ENCODE measurements around the gene PCDHGA4.
"Not testable (repeated sequence)": the region's sequence is repeated elsewhere in the genome, so short reads cannot be mapped to it uniquely, and the experiment has no call there.

Gene PCDHGA4

GRCh38 chr5:141384471-141385267, 29.8 kb downstream of the PCDHGA4 start:
- no peak for DNase-seq

DNA sequence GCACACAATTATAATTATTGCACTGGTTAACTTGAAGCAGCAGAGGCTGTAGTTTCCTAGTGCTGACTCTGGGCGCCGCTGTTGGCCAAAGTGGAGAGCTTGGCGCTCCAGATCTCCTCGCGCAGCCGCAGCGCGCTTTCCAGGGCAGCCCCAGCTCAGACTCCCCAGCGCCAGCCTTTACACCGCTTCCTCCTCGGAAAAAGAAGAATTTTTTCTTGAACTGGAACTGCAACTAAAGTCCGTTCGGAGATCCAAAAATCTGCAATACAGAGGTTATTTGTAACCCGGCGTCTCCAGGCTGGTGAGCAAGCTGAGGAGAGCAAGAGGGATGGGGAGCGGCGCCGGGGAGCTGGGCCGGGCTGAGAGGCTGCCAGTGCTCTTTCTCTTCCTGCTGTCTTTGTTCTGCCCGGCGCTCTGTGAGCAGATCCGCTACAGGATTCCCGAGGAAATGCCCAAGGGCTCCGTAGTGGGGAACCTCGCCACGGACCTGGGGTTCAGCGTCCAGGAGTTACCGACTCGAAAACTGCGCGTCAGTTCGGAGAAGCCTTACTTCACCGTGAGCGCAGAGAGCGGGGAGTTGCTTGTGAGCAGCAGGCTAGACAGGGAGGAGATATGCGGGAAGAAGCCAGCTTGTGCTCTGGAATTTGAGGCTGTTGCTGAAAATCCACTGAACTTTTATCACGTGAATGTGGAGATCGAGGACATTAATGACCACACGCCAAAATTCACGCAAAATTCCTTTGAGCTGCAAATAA, 32.9 kb downstream of the PCDHGA4 start, which contains the start of gene PCDHGB4:
Gene PCDHGB4, plus strand, starts transcription at position 142 of the 755 bp plus-strand sequence. Its CDS starts 187 bp downstream, at position 329.
- not testable (repeated sequence) for DNase-seq

DNA sequence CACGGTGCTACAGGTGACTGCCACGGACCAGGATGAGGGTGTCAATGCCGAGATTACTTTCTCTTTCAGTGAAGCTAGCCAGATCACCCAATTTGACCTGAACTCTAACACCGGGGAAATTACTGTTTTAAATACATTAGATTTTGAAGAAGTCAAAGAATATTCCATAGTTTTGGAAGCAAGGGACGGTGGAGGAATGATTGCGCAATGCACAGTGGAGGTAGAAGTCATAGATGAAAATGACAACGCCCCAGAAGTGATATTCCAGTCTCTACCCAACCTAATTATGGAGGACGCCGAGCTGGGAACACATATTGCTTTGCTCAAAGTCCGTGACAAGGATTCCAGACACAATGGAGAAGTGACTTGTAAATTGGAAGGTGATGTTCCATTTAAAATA, 33.8 kb downstream of the PCDHGA4 start:
- DNase-seq = no peak

DNA sequence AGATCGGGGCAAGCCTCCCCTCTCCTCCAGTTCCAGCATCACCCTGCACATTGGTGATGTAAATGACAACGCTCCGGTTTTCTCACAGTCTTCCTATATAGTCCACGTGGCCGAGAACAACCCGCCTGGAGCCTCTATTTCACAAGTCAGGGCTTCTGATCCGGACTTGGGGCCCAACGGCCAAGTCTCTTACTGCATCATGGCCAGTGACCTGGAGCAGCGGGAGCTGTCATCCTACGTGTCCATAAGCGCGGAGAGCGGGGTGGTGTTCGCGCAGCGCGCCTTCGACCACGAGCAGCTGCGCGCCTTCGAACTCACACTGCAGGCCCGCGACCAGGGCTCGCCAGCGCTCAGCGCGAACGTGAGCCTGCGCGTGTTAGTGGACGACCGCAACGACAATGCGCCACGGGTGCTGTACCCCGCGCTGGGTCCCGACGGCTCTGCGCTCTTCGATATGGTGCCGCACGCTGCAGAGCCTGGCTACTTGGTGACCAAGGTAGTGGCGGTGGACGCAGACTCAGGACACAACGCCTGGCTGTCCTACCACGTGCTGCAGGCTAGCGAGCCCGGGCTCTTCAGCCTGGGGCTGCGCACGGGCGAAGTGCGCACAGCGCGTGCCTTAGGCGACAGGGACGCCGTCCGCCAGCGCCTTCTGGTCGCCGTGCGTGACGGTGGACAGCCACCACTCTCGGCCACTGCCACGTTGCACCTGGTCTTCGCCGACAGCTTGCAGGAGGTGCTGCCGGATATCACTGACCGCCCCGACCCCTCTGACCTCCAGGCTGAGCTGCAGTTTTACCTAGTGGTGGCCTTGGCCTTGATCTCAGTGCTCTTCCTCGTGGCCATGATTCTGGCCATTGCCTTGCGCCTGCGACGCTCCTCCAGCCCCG, 34.6 kb downstream of the PCDHGA4 start:
- DNase-seq = no peak

GRCh38 chr5:141392429-141393198, 37.8 kb downstream of the PCDHGA4 start, which contains the start of gene PCDHGA8:
Gene PCDHGA8, plus strand, starts transcription at chr5:141392633. Its CDS starts 181 bp downstream, at chr5:141392814.
- peak; percentile 39 for DNase-seq

DNA sequence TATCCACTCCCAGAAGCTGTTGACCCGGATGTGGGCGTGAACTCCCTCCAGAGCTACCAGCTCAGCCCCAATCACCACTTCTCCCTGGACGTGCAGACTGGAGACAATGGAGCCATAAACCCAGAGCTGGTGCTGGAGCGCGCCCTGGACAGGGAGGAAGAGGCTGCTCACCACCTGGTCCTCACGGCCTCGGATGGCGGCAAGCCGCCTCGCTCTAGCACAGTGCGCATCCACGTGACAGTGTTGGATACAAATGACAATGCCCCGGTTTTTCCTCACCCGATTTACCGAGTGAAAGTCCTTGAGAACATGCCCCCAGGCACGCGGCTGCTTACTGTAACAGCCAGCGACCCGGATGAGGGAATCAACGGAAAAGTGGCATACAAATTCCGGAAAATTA, 38.4 kb downstream of the PCDHGA4 start:
- no peak for DNase-seq

DNA sequence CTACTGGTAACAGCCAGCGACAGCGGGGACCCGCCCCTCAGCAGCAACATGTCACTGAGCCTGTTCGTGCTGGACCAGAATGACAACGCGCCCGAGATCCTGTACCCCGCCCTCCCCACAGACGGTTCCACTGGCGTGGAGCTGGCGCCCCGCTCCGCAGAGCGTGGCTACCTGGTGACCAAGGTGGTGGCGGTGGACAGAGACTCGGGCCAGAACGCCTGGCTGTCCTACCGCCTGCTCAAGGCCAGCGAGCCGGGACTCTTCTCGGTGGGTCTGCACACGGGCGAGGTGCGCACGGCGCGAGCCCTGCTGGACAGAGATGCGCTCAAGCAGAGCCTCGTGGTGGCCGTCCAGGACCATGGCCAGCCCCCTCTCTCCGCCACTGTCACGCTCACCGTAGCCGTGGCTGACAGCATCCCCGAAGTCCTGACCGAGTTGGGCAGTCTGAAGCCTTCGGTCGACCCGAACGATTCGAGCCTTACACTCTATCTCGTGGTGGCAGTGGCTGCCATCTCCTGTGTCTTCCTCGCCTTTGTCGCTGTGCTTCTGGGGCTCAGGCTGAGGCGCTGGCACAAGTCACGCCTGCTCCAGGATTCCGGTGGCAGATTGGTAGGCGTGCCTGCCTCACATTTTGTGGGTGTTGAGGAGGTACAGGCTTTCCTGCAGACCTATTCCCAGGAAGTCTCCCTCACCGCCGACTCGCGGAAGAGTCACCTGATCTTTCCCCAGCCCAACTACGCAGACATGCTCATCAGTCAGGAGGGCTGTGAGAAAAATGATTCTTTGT, 39.8 kb downstream of the PCDHGA4 start:
- DNase-seq = not testable (repeated sequence)

- DNase-seq = not testable (repeated sequence)
Measured at GRCh38 chr5:141397756-141398551, 43.1 kb downstream of the PCDHGA4 start, which contains the start of gene PCDHGB5. Gene PCDHGB5, plus strand, starts transcription at chr5:141397947. Its CDS starts 181 bp downstream, at chr5:141398128.

- no peak for DNase-seq
Measured at GRCh38 chr5:141398608-141399007, 43.8 kb downstream of the PCDHGA4 start.

DNA sequence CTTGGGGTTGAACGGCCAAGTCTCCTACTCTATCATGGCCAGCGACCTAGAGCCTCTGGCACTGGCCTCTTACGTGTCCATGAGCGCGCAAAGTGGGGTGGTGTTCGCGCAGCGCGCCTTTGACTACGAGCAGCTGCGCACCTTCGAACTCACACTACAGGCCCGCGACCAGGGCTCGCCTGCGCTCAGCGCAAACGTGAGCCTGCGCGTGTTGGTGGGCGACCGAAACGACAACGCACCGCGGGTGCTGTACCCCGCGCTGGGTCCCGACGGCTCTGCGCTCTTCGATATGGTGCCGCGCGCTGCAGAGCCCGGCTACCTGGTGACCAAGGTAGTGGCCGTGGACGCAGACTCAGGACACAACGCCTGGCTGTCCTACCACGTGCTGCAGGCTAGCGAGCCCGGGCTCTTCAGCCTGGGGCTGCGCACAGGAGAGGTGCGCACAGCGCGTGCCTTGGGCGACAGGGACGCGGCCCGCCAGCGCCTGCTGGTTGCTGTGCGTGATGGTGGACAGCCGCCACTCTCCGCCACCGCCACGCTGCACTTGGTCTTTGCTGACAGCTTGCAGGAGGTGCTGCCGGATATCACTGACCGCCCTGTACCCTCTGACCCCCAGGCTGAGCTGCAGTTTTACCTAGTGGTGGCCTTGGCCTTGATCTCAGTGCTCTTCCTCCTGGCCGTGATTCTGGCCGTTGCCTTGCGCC, 44.9 kb downstream of the PCDHGA4 start:
- DNase-seq = no peak

DNA sequence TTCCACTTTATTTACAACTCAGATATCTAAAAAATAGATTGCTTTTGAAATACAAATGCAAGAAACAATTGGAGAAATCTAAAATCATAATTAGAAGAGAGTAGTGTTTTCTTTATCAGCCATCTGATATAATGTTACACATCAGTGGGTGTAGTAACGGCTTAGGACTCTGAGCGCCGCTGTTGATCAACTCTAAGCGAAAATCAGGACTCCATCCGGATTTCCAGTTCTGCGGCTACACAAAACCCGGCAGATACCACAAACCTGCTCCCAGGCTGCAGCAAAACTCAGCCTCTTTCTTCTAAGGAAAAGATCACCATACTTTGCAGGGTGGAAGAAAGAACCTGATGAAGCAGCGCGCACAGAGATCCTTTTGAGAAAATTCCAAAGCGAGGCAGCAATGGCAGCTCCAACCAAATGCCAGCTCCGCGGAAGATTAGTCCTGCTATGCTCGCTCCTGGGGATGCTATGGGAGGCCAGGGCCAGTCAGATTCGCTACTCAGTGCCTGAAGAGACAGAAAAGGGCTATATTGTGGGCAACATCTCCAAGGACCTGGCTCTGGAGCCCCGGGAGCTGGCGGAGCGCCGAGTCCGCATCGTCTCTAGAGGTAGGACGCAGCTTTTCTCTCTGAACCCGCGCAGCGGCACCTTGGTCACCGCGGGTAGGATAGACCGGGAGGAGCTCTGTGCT, 47.9 kb downstream of the PCDHGA4 start, which contains the start of gene PCDHGA9:
Gene PCDHGA9, plus strand, starts transcription at position 226 of the 691 bp plus-strand sequence. Its CDS starts 175 bp downstream, at position 401.
- DNase-seq = peak; percentile 73

- DNase-seq = no peak
Measured at GRCh38 chr5:141403387-141403786, 48.6 kb downstream of the PCDHGA4 start.
